HG03045 (cell line): Measurements from ENCODE around the gene TRDN.
"Not testable (repeated sequence)": the region's sequence is repeated elsewhere in the genome, so short reads cannot be mapped to it uniquely, and the experiment has no call there.

Experiments
- ATAC-seq: cut with Tn5 transposase; IDR thresholded peaks from one replicate; pipeline ENCODE4 v1.9.1; 2021; ENCODE audit warnings: mild to moderate bottlenecking, moderate library complexity; ENCODE audit not compliant: unreplicated experiment

The TRDN gene

DNA sequence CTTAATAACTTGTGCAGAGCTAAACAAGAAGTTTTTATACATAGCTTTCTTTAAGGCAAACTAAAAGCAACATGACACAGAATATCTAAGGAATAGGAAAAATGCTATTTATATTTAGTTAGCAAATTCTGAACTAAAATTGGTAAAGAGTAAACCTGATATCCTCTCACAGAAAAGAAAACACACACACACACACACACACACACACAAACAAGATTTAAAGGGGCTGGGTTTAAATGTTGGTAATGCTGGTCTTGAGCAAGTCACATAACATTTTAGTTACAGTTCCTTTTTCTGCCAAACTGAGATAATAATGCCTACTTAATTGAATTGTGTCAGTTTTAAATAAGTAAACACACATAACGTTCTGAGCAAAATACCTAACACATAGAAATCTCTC is 1.6 kb downstream of the TRDN start:
- no peak for ATAC-seq

- ATAC-seq: no peak
Observed at GRCh38 chr6:123632641-123633040, 4.1 kb downstream of the TRDN start.

- no peak for ATAC-seq
Observed at GRCh38 chr6:123629258-123629941, 7.3 kb downstream of the TRDN start.

DNA sequence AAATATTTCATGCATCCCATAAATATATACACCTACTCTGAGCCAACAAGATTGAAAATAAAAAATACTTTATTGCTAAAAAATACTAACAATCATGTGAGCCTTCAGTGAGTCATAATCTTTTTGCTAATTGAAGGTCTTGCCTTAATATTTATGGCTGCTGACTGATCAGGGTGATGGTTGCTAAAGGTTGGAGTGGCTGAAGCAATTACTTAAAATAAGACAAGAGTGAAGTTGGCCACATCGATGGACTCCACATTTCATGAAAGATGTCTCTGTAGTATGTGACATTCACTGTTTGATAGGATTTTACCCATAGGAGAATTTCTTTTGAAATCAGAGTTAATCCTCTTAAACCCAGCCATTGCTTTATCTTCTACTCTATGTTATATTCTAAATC is 11.1 kb downstream of the TRDN start:
- no peak for ATAC-seq

DNA sequence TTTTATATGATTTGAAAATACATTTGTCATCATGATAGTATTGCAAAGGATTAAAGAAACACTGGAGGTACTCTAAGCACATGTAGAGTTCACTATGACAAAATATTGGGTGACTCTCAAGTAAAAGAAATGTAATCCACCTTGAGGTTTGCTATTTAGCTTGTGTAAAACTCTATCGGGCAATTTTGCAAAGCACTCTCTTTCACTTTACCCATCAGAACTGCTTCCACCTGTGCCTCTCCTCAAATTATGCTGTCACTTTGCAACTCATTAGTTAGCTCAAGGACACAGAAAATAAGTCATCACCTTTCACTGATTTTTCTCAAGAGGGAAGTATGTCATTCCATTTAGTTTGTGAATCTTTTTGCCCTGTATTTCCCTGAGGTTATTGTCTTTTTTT is 14.0 kb downstream of the TRDN start:
- ATAC-seq: no peak

DNA sequence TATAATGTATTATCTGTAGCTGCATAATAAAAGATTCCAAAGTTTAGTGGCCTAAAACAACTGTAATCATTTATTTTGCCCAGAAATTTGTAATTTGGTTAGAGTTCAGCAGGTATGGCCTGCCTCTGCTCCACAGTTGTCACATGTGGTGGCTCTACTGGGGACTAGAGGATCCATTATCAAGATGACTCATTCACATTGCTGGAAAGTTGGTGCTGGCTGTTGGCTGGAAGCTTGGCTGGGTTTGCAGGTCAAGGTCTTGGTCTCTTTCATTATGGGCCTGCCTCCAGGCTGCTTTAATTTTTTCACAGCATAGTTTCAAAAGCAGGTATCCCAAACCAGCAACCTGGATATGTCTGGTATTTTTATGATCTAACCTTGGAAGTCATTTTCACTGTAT is 17.6 kb downstream of the TRDN start:
- ATAC-seq: no peak

GRCh38 chr6:123616942-123617341 is 19.8 kb downstream of the TRDN start:
- ATAC-seq: no peak

DNA sequence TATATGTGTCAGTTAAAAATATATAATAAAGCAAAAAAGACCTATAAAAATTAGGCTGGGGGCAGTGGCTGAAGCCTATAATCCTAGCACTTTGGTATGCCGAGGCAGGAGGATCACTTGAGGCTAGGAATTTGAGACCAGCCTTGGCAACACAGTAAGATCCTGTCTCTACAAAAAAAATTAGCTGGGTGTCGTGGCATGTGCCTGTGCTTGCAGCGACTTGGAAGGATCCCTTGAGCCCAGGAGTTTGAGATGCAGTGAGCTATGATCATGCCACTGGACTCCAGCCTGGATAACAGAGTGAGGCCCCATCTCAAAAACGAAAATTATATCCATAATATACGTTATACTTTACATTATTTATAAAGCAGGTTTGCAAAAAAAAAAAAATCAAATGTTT is 20.7 kb downstream of the TRDN start:
- no peak for ATAC-seq

DNA sequence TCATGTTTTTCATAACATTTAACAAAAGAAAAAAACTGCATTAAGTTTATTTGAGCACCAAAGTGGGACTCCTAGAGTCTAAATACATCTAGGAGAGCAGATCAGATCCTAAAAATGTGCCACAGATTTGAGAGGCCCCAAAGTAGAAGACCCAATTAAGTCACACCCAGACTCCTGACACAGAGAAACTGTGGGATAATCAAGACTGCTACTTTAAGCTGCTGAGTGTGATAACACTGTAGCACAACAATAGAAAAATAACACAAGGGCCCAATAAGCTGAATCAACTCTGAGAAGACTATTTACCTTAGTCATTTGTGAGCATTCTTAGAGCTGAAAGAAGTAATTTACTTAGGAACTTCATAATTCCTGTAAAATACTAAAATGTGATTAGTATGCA is 26.0 kb downstream of the TRDN start:
- ATAC-seq: no peak

- ATAC-seq: no peak
Observed at GRCh38 chr6:123604067-123604466, 32.7 kb downstream of the TRDN start.

DNA sequence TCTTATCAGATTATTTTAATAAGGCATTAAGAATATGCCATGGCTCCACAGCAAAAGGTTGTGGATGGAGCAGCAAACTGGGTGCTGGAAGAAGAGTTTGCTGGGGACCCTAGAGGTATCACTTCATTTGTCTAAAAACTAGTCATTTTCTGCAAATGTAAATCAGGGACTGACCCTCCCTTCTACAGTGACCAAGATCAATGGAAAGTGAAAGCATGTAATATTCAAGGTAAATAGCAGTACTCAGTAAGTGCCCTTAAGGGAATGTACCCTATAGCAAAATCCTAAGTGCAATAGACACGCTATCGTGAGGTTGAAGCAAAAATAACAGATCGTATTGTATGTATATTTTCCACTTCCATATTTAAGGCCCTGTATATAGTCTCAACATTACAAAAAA is 38.7 kb downstream of the TRDN start:
- ATAC-seq: peak; percentile 65

DNA sequence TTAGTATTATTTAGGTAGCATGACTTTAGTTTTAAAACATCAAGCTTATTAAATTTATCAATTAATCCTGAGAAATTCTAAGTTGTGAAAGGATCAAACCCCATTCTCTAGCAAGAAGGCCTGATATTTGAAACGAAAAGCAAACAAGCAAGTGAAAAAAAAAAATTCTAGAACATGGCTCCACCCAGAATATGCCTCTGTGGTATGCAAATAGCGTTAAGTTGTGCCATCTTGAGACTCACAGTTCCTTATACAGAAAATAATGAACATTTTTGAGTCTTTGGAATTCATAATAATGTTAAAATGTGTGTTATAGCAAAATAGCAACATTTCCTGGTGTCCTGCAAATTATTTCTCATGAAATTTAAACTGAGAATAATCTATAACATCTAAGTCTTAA is 42.0 kb downstream of the TRDN start:
- ATAC-seq: no peak

DNA sequence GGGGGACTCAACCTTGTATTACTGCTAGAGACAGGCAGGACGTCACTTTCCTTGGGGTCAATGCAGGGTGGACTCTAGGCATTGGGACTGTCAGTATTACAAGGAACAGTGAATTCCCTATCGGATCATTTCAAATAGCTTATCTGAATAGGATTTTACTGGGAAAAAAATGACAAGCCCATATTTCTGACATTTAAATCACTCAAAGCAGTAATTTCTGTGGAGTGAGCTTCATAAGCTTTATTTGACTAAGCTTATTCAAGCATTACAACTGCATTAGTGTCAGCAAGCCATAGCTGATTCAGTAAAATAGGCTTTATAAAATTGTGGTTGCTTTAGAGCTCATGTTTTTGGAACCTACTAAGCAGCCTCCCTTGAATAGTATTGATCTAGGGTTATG is 44.3 kb downstream of the TRDN start:
- no peak for ATAC-seq

GRCh38 chr6:123589973-123590372 is 46.8 kb downstream of the TRDN start:
- ATAC-seq: no peak

- ATAC-seq: no peak
Observed at GRCh38 chr6:123589317-123589716, 47.4 kb downstream of the TRDN start.

- no peak for ATAC-seq
Observed at GRCh38 chr6:123588546-123588895, 48.2 kb downstream of the TRDN start.

- no peak for ATAC-seq
Observed at GRCh38 chr6:123587838-123588545, 48.8 kb downstream of the TRDN start.

DNA sequence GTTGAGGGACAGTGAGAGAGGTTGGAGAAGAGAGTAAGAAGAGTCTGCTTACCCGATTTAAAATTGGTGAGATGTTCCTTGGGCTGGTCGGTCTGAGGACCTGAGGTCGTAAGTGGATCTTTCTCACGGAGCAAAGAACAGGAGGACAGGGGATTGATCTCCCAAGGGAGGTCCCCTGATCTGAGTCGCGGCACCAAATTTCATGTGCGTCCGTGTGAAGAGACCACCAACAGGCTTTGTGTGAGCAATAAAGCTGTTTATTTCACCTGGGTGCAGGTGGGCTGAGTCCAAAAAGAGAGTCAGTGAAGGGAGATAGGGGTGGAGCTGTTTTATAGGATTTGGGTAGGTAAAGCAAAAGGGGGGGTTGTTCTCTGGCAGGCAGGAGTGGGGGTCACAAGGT is 49.3 kb downstream of the TRDN start:
- ATAC-seq: not testable (repeated sequence)

DNA sequence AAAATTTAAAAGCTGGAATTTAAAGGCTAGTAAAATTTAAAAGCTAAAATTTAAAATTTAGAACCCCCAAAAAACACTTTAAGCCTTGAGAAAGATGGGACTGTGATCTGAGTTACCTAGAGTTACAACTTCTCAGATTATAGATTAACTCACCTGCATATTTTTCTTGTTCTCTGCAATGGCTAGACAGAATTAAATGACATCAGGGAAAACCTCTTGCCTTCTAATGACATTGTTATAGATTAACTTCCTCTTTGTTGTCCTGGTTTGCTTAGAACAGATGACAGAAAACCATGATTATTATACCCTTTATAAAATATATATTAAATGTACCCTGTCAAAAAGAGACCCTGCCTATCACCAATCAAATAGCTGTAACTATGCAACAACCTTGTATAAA is 56.4 kb downstream of the TRDN start:
- no peak for ATAC-seq

DNA sequence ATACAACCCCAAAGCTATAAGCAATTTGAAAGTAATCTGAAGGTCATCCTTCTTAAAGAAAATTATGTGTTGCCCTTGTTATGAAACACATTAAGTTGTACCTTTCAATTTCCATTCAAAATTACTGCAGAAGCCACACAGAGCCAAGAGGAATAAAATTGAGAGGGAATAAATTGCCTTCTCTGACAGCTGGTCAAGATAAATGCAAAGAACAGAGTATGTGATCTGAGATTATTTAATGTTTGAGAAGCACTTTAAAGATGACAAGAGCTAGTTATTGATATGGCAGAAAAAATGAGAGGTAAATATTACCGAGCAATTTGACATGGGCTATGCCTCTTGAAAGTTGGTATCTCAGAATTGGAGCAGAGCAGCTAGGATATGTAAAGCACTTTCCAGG is 61.6 kb downstream of the TRDN start:
- ATAC-seq: no peak

DNA sequence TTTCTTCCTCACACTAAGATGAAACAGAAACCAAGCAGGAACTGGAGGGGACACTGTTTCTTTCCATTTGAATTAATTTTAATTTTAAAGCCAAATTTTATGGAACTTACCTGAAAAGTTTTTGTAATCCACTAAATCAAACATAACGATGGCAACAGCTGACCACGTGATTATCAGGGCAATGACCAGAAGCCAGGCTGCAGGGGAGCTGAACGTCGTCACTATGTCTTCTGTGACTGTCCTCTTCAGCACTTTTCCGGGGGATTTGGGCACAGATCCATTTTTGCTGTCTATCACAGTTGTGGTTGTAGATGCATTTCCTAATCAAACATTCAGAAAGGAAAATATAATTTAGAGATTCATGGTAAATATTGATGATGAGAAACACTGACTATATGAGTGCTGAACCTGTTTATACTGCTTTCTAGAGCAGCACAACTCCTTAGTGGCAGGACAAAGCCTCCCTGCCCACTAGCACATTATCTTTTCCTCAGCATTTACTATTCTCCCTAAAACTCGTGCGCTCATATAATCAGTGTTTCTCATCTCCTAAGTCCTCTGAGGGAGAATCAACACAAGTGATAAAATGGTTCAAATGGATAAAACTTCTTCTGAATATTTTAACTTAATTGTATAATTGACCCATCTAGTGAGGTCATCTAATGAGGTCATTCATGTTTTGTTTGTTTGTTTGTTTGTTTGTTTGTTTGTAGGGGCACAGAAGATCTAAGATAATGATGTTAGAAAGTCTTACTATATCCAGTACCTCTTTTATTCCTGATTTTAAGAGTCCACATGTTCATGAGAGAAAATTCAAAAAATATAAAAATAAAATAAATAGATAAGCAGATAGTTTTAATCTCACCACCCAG is 65.7 kb downstream of the TRDN start:
- no peak for ATAC-seq

- ATAC-seq: no peak
Observed at GRCh38 chr6:123569575-123569974, 67.2 kb downstream of the TRDN start.
